ENCODE data around the gene VWA7.
A peak's percentile ranks its signal among the peaks of the same experiment; 100 is the strongest.

VWA7 gene

DNA sequence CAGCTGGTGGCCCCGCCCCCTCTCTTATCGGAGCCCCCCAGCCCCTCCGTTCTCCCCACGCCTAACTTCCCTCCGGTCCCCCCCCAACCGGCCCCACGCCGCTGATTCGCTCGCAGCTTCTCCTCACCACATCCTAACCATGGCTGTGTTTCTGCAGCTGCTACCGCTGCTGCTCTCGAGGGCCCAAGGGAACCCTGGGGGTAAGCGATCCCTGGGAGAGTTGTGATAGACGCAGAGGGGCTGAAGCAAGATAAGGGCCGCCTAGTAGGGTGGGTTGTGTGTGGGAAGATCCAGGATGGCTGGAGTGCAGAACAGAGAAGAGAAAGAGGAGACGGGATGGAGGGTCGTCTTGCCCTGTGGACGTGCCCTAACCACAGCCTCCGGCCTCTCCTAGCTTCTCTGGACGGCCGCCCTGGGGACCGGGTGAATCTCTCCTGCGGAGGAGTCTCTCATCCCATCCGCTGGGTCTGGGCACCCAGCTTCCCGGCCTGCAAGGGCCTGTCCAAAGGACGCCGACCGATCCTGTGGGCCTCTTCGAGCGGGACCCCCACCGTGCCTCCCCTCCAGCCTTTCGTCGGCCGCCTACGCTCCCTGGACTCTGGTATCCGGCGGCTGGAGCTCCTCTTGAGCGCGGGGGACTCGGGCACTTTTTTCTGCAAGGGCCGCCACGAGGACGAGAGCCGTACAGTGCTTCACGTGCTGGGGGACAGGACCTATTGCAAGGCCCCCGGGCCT lies 53.7 kb downstream of the VWA7 start, which contains the start of gene MPIG6B:
Gene MPIG6B, plus strand, starts transcription at position 129 of the 735 bp plus-strand sequence. Its CDS starts 11 bp downstream, at position 140.
- TF ChIP-seq ZFX (IDR thresholded peaks at IDR 0.05; ENCODE audit: borderline replicate concordance), result no peak
- TF ChIP-seq, protein P1, sequence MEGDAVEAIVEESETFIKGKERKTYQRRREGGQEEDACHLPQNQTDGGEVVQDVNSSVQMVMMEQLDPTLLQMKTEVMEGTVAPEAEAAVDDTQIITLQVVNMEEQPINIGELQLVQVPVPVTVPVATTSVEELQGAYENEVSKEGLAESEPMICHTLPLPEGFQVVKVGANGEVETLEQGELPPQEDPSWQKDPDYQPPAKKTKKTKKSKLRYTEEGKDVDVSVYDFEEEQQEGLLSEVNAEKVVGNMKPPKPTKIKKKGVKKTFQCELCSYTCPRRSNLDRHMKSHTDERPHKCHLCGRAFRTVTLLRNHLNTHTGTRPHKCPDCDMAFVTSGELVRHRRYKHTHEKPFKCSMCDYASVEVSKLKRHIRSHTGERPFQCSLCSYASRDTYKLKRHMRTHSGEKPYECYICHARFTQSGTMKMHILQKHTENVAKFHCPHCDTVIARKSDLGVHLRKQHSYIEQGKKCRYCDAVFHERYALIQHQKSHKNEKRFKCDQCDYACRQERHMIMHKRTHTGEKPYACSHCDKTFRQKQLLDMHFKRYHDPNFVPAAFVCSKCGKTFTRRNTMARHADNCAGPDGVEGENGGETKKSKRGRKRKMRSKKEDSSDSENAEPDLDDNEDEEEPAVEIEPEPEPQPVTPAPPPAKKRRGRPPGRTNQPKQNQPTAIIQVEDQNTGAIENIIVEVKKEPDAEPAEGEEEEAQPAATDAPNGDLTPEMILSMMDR (IDR thresholded peaks at IDR 0.05), result no peak
- no peak within 1 kb of the TSS for H3K27ac ChIP-seq

GRCh38 chr6:31722173-31722572 lies 55.0 kb downstream of the VWA7 start:
- no peak for TF ChIP-seq ZFX (IDR thresholded peaks at IDR 0.05; ENCODE audit: borderline replicate concordance)
- TF ChIP-seq, protein P1 (IDR thresholded peaks at IDR 0.05), result no peak
- H3K27ac ChIP-seq, result no peak overlapping the region

DNA sequence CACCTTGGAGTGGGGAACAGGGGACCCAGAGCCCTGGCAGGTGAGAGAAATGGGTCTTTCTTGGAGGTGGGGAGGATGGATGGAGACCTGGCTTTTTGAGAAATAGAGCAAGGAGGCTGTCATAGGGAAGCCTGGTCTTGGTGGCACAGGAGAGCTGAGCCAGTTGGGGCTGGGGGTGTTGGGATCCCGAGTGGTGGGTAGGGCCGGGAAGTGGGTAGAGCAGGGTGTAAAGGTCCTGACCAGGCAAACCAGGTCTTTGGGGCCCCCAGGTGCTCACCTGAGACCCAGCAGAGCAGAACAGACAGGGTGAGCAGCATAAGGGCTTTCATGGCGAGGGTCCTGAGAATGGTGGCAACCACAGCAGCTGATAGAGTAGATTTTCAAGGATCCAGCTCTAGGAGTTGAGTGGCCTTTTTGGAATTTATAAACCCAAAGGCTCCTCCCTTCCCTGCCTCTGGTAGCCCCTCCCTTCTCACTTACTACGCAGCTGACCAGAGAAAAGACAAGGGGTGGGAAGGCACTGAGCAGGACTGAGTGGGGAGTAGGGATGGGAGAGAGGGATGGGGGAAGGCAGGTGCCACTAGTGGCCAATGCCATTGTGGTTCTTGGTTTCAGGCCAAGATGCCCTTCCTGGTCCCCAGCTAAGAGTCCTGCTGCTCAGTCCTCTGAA lies 55.6 kb downstream of the VWA7 start, which contains the start of gene LY6G6C:
Gene LY6G6C, minus strand, starts transcription at position 396 of the 670 bp plus-strand sequence. Its CDS starts 67 bp downstream, at position 329.
- TF ChIP-seq, protein P1 (IDR thresholded peaks at IDR 0.05), result no peak
- TF ChIP-seq ZFX (IDR thresholded peaks at IDR 0.05; ENCODE audit: borderline replicate concordance), result no peak
- 0 out of 2 replicates have a peak within 1 kb of the TSS, but pooled peaks have one; percentile 12 for H3K27ac ChIP-seq

GRCh38 chr6:31720196-31720770 lies 56.8 kb downstream of the VWA7 start:
- 0 out of 2 replicates have a peak overlapping the region, but pooled peaks have one; percentile 12 for H3K27ac ChIP-seq
- TF ChIP-seq ZFX (IDR thresholded peaks at IDR 0.05; ENCODE audit: borderline replicate concordance), result no peak
- TF ChIP-seq, protein P1 (IDR thresholded peaks at IDR 0.05), result no peak

DNA sequence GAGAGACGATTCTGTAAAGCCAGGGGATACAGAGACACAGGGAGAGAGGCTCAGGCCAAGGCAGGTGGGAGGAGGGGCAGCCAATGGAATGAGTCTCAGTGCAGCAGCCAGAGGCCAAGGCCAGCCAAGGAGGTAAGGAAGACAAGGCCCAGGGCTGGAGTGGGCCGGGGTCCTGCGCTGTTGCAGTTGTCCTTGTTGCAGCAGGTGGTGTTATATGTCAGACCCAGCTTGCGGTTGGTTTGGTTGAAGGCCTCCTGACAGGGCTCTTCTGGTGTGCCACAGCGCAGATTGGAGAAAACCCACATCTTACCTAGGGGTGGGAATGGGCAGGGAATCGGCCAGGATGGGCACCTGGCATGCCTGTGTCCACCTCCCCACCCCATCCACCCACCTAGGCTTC lies 58.1 kb downstream of the VWA7 start:
- TF ChIP-seq, protein P1 (IDR thresholded peaks at IDR 0.05), result no peak
- TF ChIP-seq ZFX (IDR thresholded peaks at IDR 0.05; ENCODE audit: borderline replicate concordance), result no peak
- peak overlapping the region; percentile 90 for H3K27ac ChIP-seq

DNA sequence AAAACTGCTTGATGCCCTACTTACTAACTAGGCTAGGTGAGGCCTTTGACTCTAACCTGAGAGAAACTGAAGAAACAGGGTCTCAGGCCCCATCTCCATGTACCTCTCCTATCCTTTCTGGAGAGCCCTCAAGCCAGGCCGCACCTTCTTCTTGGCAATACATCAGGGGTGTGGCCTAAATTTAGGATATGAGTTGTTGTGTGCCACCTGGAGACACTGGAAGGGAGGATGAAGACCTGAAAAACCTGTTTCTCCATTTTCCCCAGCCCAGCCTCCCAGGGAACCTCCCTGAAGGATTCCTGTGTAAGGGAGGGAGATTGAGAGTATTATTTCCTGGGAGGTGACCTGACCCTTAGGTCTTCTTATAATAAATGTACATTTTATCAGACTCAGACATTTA lies 58.9 kb downstream of the VWA7 start:
- peak overlapping the region; percentile 90 for H3K27ac ChIP-seq
- TF ChIP-seq, protein P1 (IDR thresholded peaks at IDR 0.05), result no peak
- TF ChIP-seq ZFX (IDR thresholded peaks at IDR 0.05; ENCODE audit: borderline replicate concordance), result no peak

All from 22Rv1 (cell line).